GM18505 (cell line): ENCODE measurements around the gene CADPS.

ENCODE experiments used
- ATAC-seq: cut with Tn5 transposase; IDR thresholded peaks from one replicate; pipeline ENCODE4 v1.9.1; 2021; ENCODE audit not compliant: unreplicated experiment
- POLR2A ChIP-seq: IDR thresholded peaks from 4 replicates; pipeline ENCODE4 v1.6.1; 2011; ENCODE audit warnings: borderline replicate concordance; ENCODE audit not compliant: insufficient read depth, insufficient read length; ENCODE audit errors: extremely low read depth

Gene CADPS

DNA sequence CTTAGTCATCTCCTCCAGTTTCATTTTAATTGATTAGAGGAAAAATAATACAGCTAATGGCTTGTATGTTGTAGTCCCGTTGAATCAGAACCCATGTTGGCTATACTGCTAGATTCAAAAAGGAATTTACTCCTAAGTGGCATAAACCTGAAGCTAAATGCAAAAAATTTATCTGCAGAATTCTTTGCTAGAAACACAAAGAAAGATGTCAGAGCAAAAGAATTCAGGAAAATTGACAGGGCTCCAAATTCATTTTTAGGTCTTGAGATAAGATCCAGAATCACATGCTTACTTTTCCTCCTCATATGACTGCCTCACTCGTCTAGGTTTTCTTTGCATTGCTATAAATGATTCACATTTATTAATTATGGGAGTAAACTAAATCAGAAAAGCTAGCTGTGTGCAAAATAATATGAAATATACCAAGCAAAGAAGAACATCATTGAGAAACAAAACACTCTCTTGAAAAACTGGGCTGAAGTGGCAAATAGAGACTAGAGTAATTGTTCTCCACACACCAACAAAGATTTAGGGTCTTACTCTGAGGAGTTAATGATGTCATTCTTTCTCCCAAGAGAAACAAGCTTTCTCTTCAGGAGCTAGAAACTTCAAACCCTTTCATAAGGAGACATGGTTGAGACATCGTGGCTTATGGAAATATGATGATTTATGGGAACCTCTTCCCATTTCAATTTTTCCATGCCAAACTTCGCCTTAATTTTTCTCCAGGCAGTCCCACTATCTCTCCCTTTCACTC lies 407.1 kb downstream of the CADPS start:
- TF ChIP-seq POLR2A, result no peak
- ATAC-seq, result no peak

DNA sequence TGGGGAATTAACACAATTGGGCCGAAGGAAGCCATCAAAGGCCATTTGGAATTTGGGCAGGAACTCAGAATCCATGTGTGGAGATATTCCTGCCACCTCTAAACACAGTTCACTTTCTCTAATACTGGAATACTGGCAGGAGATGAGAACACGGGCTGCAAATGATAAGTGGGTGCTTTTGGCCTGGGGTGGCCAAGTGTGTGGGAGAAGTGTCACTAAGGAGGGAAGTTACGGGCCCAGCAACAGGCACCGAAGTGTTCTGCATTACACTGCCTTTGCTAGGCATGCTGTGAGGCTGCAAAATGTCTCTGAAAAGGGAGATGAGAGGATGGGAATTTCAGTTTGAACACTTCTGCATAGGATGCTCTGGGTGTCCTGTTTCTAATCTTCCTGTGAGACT lies 412.4 kb downstream of the CADPS start:
- no peak for ATAC-seq
- TF ChIP-seq POLR2A, result no peak

DNA sequence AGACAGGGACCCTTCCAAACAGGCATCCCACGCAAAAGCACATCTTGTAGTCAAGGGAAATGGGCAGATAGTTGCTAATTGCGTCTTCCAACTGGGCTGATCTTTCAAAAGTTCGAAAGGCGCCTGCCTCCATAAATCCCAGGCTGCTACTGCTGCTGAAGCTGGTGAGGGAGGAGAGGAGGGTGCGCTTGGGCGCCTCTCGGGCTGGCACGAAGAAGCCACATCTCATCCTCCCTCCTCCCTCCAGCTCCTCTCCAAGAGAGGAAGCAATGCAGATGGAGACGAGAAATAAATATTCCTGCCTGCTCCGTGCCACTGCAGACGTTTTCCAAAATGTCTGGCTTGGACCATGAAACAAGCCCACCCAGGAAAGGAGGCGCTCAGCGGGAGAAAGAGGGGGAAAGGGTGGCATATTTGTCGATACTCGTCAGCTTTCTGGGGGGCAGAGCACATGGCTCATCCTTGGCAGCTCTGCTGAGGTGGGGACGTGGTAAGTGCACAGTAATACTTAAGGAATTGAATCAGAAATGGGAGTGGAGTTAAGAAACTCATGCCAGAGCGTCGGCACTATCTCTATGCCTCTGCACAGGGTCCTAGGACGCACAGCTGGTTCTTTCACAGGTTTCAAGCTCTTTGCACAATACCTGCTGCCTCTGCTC lies 413.0 kb downstream of the CADPS start:
- no peak for TF ChIP-seq POLR2A
- no peak for ATAC-seq

DNA sequence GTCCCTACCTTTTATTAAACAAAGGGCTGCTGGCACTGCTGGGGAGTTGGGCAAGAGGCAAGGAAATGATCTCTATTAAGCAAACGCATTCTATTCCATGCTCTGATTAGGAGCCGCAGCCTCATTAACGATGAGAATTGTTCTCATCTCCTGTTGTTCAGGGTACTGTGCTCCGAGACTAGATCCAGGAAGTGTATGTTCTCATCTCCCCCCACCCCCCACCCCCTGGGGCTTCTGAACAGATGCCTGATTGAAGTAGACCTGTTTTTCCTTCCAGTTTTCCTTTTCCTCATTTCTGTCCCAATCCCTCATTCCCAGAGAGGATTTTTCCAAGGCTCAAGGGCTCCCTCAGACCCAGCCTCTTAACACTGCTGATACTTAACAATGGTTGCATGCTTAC lies 420.3 kb downstream of the CADPS start:
- no peak for TF ChIP-seq POLR2A
- ATAC-seq, result no peak

DNA sequence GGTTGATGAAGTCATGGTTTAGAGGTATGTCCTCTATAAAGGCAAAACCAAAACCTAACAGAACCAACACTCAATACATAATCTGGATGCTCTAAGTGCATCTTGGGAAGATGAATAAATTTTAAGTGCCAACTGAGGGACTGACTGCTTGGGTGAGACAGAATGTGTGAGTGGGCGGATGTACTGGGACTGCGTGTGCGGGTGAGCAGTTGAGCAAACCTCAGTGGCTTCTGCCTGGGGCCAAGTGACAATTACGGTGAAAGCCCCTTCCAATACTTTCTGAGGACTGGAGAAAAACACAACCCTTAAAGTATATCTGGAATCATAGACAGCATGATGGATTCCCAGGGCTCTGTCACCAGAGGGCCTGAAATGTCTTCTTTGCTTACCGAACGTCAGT lies 421.8 kb downstream of the CADPS start:
- ATAC-seq, result no peak
- TF ChIP-seq POLR2A, result no peak

DNA sequence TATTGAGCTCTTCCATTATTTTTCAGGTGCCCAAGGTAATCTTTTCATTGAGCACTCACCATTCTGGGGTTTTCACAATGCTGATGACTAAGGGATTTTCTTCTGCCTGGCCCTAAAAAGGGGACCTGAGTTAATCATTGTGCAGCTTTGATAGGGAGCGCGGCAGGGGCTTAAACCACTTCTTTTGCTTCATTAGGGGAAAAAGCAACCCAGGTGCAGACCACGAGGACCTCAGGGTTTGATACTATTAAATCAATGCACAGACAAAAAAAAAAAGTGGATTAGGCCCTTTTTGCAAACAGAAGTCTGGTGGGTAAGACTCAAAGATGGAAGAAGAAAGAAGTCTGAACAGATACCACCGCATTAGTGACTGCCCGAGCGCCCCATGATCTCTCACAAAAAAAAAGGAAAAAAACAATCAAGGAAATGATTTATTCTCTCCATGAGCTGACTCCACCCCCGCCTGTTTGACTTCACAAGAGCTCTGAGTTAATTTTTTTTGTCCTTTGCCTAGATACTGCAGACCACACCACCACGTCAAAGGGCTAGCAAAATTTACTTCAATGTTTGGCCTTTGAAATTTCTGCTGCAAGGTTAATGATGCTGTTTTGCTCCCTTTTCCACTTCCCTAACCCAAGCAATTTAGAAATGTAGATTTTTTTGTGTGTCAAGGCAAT lies 423.9 kb downstream of the CADPS start:
- TF ChIP-seq POLR2A, result no peak
- ATAC-seq, result no peak

DNA sequence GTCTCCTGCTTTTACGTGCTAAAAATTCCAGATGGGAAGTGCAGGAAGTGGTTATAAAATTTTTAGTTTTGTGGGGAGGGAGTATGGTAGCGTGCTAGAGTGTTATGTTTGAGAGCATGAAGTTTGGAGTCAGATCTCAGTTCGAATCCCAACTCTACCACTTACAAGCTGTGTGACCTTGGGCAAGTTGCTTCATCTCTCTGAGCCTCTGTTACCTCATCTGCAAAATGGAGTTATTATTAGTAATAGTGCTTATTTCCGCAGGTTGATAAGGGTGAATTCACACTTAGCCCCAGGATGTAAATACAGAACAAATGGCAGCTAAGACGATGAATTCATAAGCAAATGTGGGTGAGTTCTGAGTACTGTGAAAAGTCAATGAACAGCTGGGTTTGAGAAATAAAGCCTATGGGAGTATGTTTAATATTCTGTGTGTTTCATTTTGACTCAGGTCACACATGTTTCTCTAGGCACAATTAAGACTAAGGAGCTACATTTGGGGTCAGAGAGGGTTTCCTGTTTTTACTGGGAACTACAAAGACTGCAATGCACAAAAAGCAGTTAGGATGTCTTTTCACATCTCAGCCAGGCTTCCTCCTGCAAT lies 428.8 kb downstream of the CADPS start:
- peak; percentile 76 for ATAC-seq
- no peak for TF ChIP-seq POLR2A

DNA sequence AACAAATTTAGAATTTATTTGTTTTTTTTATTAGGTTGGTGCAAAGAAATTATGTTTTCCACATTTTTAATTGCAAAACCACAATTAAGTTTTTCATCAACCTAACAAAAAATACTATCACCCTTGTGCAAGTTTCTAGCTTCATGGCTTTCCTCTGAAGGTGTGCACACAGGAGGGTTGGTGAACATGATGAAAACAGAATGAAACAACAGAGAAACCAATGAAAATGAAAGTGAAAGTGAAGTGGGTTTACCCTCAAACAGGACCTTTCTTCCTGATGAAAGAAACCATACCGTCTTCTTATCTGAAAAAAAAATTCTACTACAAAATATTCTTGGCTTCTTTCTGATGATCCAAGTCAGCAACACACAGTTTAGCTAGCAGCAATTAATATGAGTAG lies 429.9 kb downstream of the CADPS start:
- TF ChIP-seq POLR2A, result no peak
- no peak for ATAC-seq

DNA sequence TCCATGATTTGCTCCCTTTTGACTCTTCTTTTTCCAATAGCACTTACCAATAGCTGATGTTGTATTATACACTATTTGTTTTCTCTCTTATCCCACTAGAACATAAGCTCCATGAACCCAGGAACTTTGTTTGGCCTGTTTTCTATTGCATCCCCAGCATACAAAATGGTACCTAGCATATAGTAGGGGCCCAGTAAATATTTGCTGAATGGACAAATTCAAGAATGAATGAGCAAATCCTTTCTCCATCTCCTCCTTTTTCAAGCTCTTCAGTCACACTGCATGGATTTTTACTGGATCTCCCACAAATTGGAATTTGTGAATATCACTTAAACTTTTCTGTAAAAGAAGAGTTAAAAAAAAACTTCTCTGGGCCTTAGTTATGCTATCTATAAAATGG lies 435.2 kb downstream of the CADPS start:
- TF ChIP-seq POLR2A, result no peak
- ATAC-seq, result no peak

DNA sequence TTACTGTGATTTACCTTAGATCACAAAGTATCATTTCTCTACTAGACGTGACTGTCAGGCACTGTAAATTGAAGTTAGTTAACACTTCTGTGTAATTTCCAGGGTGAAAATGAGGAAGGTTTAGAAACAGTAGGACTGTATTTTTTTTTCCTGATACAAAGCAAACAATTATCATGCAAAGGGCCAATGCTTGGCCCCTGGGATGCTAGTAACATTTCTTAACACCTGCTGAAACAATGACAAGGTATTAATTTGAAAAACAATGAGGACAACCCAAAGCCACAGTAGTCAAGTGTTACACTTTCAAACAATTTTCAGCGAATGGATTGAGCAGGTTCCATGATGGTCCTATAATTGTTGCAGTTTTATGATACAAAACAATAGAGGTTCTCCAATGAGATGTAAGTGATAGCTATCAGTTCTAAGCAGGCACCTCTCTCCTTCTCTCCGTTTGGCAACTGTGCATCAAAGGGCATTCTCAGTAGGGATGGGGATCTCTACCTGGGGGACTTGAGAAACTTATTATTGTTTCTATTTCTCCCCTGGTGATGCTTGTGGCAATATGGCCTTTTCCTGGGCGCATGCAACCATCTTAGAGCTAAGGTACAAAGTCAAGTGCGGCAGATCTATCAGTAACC lies 435.9 kb downstream of the CADPS start:
- TF ChIP-seq POLR2A, result no peak
- ATAC-seq, result no peak

DNA sequence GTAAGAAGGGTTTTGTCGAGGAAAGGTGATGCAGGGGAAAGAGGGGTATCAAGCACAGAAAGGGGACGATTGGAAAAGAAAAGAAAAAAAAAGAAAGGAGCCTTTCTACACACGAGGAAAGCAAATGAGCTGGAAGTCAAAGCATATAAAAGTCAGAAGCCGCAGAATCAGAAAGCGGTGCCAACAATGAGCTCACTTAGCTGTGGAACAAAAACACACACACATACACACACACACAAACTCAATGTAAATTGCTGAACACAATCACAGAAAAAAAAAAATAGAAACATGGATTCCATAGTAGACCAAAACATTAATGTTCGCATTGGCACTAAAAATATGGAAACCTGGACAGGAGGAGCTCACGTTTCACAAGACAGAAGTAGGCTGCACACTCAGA lies 438.4 kb downstream of the CADPS start:
- no peak for TF ChIP-seq POLR2A
- no peak for ATAC-seq

DNA sequence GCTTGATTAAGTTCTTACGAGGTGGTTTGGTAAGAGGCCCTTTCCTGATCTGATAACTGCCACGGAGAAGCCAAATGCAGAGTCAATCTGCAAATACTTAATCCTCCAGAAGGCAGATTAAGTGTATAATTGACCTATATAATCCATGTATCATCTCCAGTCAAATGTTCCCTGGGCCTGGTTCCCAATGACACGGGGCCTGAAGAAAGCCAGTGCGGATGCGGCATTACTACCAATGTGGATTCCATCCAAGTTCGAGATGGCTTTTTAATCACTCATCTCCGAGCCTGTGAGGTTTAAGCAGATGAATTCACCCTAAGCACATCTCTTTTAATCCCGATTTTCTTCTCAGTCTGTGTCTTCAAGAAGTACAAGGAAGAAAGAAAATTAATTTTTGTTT lies 441.8 kb downstream of the CADPS start:
- no peak for TF ChIP-seq POLR2A
- ATAC-seq, result no peak

DNA sequence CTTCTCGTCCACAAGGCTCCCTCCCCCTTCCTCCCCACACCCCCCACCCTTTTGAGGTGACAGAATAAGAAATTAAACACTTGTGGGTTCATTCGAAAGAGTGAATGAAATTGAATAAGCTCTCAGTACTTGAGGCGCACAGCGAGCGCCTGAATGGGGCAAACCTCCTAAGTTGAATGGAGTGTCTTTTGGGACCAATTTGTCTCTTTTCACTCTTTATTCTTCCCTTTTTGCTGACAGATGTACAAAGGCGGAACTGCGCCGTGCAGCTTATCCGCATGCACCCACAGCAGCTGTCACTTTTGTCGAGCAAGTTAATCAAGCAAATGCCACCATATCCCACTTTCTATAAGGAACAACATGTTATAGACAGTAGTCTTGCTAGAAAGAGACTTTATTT lies 454.0 kb downstream of the CADPS start:
- no peak for ATAC-seq
- TF ChIP-seq POLR2A, result no peak
